Measurements from ENCODE around the gene MYO10.

The MYO10 gene

DNA sequence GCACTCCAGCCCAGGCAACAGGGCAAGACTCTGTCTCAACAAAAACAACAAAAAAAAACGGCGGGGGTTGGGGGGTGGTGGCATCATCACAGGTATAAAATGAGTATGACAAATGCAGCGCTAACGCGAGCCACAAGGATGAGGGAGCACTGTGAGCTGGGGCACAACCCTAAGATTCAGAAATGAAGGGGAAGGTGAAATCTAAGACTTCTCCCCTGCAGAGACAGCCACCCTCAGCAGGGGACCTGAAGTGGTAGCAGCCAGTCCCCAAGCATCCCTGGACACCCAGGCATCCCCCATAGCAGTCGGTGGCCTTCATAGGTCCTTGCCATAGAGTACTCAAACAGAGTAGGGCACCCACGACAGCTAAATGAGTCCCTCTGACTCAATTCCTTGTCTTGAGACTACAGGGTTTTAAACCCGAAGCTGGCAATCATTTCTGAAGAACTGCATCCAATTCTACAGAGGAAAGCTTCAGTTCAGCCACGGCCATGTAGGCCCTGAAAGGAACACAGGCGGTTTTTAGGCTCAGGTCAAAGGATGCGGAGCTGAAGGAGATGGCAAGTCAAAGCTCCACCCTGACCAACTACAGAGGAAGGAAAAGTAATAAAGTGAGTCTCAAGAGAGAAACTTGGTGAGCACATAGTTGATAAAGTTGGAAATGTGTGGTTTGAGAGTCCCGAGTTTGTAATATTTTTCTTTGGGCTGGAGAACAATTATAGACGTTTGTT is 50.3 kb downstream of the MYO10 start:
- Histone ChIP-seq H3K36me3 (no peaks in the 10 kb centered on the region), H3K9me3 (no peaks in the 10 kb centered on the region), H3K27me3 (no peaks in the 10 kb centered on the region), H3K4me1 (ENCODE audit: control insufficient read depth in 1 of 2, insufficient read depth in 1 of 2, low read depth in 1 of 2, low read length in 1 of 2) (no peaks in the 10 kb centered on the region), H3K4me3 (ENCODE audit: low read depth in 1 of 2, low read length in 1 of 2) (no peak overlapping the region), H3K27ac (no peak overlapping the region)
- TF ChIP-seq, protein P1, sequence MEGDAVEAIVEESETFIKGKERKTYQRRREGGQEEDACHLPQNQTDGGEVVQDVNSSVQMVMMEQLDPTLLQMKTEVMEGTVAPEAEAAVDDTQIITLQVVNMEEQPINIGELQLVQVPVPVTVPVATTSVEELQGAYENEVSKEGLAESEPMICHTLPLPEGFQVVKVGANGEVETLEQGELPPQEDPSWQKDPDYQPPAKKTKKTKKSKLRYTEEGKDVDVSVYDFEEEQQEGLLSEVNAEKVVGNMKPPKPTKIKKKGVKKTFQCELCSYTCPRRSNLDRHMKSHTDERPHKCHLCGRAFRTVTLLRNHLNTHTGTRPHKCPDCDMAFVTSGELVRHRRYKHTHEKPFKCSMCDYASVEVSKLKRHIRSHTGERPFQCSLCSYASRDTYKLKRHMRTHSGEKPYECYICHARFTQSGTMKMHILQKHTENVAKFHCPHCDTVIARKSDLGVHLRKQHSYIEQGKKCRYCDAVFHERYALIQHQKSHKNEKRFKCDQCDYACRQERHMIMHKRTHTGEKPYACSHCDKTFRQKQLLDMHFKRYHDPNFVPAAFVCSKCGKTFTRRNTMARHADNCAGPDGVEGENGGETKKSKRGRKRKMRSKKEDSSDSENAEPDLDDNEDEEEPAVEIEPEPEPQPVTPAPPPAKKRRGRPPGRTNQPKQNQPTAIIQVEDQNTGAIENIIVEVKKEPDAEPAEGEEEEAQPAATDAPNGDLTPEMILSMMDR (IDR thresholded peaks at IDR 0.05) = no peak

GRCh38 chr5:16884595-16884994 is 51.5 kb downstream of the MYO10 start:
- Histone ChIP-seq H3K27ac (no peak overlapping the region), H3K27me3 (no peaks in the 10 kb centered on the region), H3K4me3 (ENCODE audit: low read depth in 1 of 2, low read length in 1 of 2) (no peak overlapping the region), H3K9me3 (no peaks in the 10 kb centered on the region), H3K36me3 (no peaks in the 10 kb centered on the region), H3K4me1 (ENCODE audit: control insufficient read depth in 1 of 2, insufficient read depth in 1 of 2, low read depth in 1 of 2, low read length in 1 of 2) (no peaks in the 10 kb centered on the region)
- TF ChIP-seq, protein P1 (IDR thresholded peaks at IDR 0.05) = no peak

GRCh38 chr5:16883806-16884205 is 52.3 kb downstream of the MYO10 start:
- H3K27ac ChIP-seq = no peak overlapping the region

DNA sequence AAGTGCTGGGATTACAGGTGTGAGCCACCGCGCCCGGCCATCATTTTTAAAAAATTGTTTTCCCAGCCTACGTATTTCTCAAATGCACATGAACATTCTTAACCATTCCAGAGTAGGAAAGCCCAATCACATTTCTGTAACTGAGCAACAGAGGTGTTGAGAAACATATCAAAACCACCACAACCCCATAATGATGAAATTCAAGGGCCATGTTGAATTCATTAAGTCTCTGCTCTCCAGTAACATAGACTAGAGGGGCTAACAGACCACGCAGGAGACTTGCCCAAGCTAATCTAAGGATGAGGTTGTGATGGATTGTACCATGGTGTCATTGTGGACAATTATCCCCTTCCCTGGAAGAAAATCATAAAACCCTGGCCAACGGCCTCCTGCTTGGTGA is 52.9 kb downstream of the MYO10 start:
- Histone ChIP-seq H3K4me1 (ENCODE audit: control insufficient read depth in 1 of 2, insufficient read depth in 1 of 2, low read depth in 1 of 2, low read length in 1 of 2) (no peaks in the 10 kb centered on the region), H3K9me3 (no peaks in the 10 kb centered on the region), H3K4me3 (ENCODE audit: low read depth in 1 of 2, low read length in 1 of 2) (no peak overlapping the region), H3K27ac (no peak overlapping the region), H3K36me3 (no peaks in the 10 kb centered on the region), H3K27me3 (no peaks in the 10 kb centered on the region)
- TF ChIP-seq, protein P1 (IDR thresholded peaks at IDR 0.05) = no peak

More at GRCh38 chr5:16883806-16884205, 52.3 kb downstream of the MYO10 start:
- Histone ChIP-seq H3K9me3 (no peaks in the 10 kb centered on the region), H3K4me3 (ENCODE audit: low read depth in 1 of 2, low read length in 1 of 2) (no peak overlapping the region), H3K36me3 (no peaks in the 10 kb centered on the region), H3K4me1 (ENCODE audit: control insufficient read depth in 1 of 2, insufficient read depth in 1 of 2, low read depth in 1 of 2, low read length in 1 of 2) (no peaks in the 10 kb centered on the region), H3K27me3 (no peaks in the 10 kb centered on the region)
- TF ChIP-seq, protein P1 (IDR thresholded peaks at IDR 0.05) = no peak

DNA sequence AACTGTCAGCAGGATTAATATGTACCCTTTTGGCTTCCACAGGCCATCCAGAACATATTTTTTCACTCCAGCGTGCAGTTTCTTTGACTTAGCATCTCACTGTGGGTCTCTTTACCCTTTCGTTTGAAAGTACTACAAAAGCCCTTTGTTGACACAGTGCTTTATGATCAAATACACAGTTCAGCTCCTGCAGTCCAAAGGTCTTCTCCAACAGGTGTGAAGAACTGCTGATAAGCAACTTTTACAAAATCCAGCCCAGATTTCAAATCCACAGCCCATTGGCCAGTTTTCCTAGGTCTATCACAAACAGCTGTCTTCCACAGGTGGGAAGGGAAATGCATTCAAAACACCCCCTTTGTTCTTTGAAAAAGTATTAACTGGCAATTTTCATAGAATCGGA is 54.8 kb downstream of the MYO10 start:
- H3K27me3 ChIP-seq = no peaks in the 10 kb centered on the region
- H3K9me3 ChIP-seq = no peaks in the 10 kb centered on the region
- H3K4me1 ChIP-seq (ENCODE audit: control insufficient read depth in 1 of 2, insufficient read depth in 1 of 2, low read depth in 1 of 2, low read length in 1 of 2) = no peaks in the 10 kb centered on the region
- H3K4me3 ChIP-seq (ENCODE audit: low read depth in 1 of 2, low read length in 1 of 2) = no peak overlapping the region
- H3K36me3 ChIP-seq = no peaks in the 10 kb centered on the region
- no peak overlapping the region for H3K27ac ChIP-seq
- TF ChIP-seq, protein P1 (IDR thresholded peaks at IDR 0.05) = no peak

All from neutrophil (primary cell).